ENCODE results near the gene EPHA8. TPM values are rescaled to one million over a fixed set of nuclear protein-coding genes. Genes with fewer than 3 reads are reported as not detected.

The EPHA8 gene
- total RNA-seq, 1 donor from 2014 or later: not detected

- no peaks in the 10 kb centered on the region for H3K9me3 Mint-ChIP-seq
- TF ChIP-seq CTCF (conservative IDR thresholded peaks at IDR 0.05): no peak
- peaks cover 7% of the 10 kb centered on the region for H3K36me3 Mint-ChIP-seq (ENCODE audit: low read depth)
- no peak overlapping the region for H3K4me3 Mint-ChIP-seq
- H3K27me3 Mint-ChIP-seq (ENCODE audit: low read depth): no peaks in the 10 kb centered on the region
- no peak for DNase-seq (ENCODE audit: low read depth, low spot score)
- no peak overlapping the region for H3K27ac Mint-ChIP-seq (ENCODE audit: unreplicated experiment)
- H3K4me1 Mint-ChIP-seq: no peaks in the 10 kb centered on the region
Measured at GRCh38 chr1:22526098-22526497, 37.2 kb upstream of the EPHA8 start.

GRCh38 chr1:22526677-22527076 is 36.6 kb upstream of the EPHA8 start:
- Mint-ChIP-seq H3K36me3 (ENCODE audit: low read depth) (peaks cover 7% of the 10 kb centered on the region), H3K27me3 (ENCODE audit: low read depth) (no peaks in the 10 kb centered on the region), H3K9me3 (no peaks in the 10 kb centered on the region), H3K4me1 (no peaks in the 10 kb centered on the region), H3K4me3 (no peak overlapping the region), H3K27ac (ENCODE audit: unreplicated experiment) (peak overlapping the region; percentile 35)
- no peak for TF ChIP-seq CTCF (conservative IDR thresholded peaks at IDR 0.05)
- no peak for DNase-seq (ENCODE audit: low read depth, low spot score)

- TF ChIP-seq CTCF (conservative IDR thresholded peaks at IDR 0.05): no peak
- Mint-ChIP-seq H3K4me1 (no peaks in the 10 kb centered on the region), H3K9me3 (no peaks in the 10 kb centered on the region), H3K27ac (ENCODE audit: unreplicated experiment) (peak overlapping the region; percentile 88), H3K27me3 (ENCODE audit: low read depth) (no peaks in the 10 kb centered on the region), H3K36me3 (ENCODE audit: low read depth) (peaks cover 7% of the 10 kb centered on the region), H3K4me3 (no peak overlapping the region)
- no peak for DNase-seq (ENCODE audit: low read depth, low spot score)
Measured at GRCh38 chr1:22527122-22527521, 36.2 kb upstream of the EPHA8 start.

GRCh38 chr1:22527555-22528296 is 35.6 kb upstream of the EPHA8 start:
- H3K36me3 Mint-ChIP-seq (ENCODE audit: low read depth): peaks cover 7% of the 10 kb centered on the region
- peak overlapping the region; percentile 48 for H3K27ac Mint-ChIP-seq (ENCODE audit: unreplicated experiment)
- TF ChIP-seq CTCF (conservative IDR thresholded peaks at IDR 0.05): peak; percentile 31
- no peaks in the 10 kb centered on the region for H3K9me3 Mint-ChIP-seq
- no peak for DNase-seq (ENCODE audit: low read depth, low spot score)
- H3K4me1 Mint-ChIP-seq: no peaks in the 10 kb centered on the region
- H3K4me3 Mint-ChIP-seq: no peak overlapping the region
- no peaks in the 10 kb centered on the region for H3K27me3 Mint-ChIP-seq (ENCODE audit: low read depth)

- no peaks in the 10 kb centered on the region for H3K4me1 Mint-ChIP-seq
- H3K36me3 Mint-ChIP-seq (ENCODE audit: low read depth): peaks cover 7% of the 10 kb centered on the region
- no peak overlapping the region for H3K27ac Mint-ChIP-seq (ENCODE audit: unreplicated experiment)
- H3K4me3 Mint-ChIP-seq: no peak overlapping the region
- no peaks in the 10 kb centered on the region for H3K27me3 Mint-ChIP-seq (ENCODE audit: low read depth)
- no peak for DNase-seq (ENCODE audit: low read depth, low spot score)
- TF ChIP-seq CTCF (conservative IDR thresholded peaks at IDR 0.05): no peak
- H3K9me3 Mint-ChIP-seq: no peaks in the 10 kb centered on the region
Measured at GRCh38 chr1:22528451-22528850, 34.8 kb upstream of the EPHA8 start.

Measured in neural crest cell (in vitro differentiated cells).